ENCODE measurements around the gene CD99. TPM values are rescaled to one million over a fixed set of nuclear protein-coding genes. Genes with fewer than 3 reads are reported as not detected.

The CD99 gene, protein sequence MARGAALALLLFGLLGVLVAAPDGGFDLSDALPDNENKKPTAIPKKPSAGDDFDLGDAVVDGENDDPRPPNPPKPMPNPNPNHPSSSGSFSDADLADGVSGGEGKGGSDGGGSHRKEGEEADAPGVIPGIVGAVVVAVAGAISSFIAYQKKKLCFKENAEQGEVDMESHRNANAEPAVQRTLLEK
- 100 to 1,000 TPM in 11 of 12 donors, not detected in 1; 151 to 487 (median 265) TPM for polyA plus RNA-seq (ENCODE audit: insufficient read length in 12 of 12)
- long read RNA-seq, donor 1, transcript CD99-212 (10 exons, 1,089 nt) = minor isoform, 5 of 78 reads
- long read RNA-seq, donor 1, transcript CD99-205 (10 exons, 1,291 nt) = major isoform, 54 of 78 reads
- long read RNA-seq, donor 1, transcript CD99-215 (3 exons, 583 nt) = minor isoform, 8 of 78 reads
- long read RNA-seq, donor 1, partial matches to known transcripts = 7 of 78 reads
- long read RNA-seq, donor 1, other reads (novel, unspliced or antisense) = 0 of 78 reads
- long read RNA-seq, donor 2, transcript CD99-205 (10 exons, 1,291 nt) = major isoform, 83 of 185 reads
- long read RNA-seq, donor 2, partial matches to known transcripts = 92 of 185 reads
- long read RNA-seq, donor 2, other reads (novel, unspliced or antisense) = 0 of 185 reads
- long read RNA-seq, donor 3, transcript CD99-205 (10 exons, 1,291 nt) = major isoform, 25 of 86 reads
- long read RNA-seq, donor 3, partial matches to known transcripts = 54 of 86 reads
- long read RNA-seq, donor 3, other reads (novel, unspliced or antisense) = 0 of 86 reads
- long read RNA-seq, donor 4, transcript CD99-205 (10 exons, 1,291 nt) = major isoform, 35 of 129 reads
- long read RNA-seq, donor 4, transcript CD99-212 (10 exons, 1,089 nt) = minor isoform, 6 of 129 reads
- long read RNA-seq, donor 4, partial matches to known transcripts = 79 of 129 reads
- long read RNA-seq, donor 4, other reads (novel, unspliced or antisense) = 0 of 129 reads
- long read RNA-seq, donor 5, transcript CD99-205 (10 exons, 1,291 nt) = major isoform, 96 of 138 reads
- long read RNA-seq, donor 5, transcript CD99-212 (10 exons, 1,089 nt) = minor isoform, 12 of 138 reads
- long read RNA-seq, donor 5, partial matches to known transcripts = 17 of 138 reads
- long read RNA-seq, donor 5, other reads (novel, unspliced or antisense) = 0 of 138 reads
- long read RNA-seq, donor 6, transcript CD99-205 (10 exons, 1,291 nt) = major isoform, 73 of 90 reads
- long read RNA-seq, donor 6, transcript CD99-212 (10 exons, 1,089 nt) = minor isoform, 10 of 90 reads
- long read RNA-seq, donor 6, partial matches to known transcripts = 5 of 90 reads
- long read RNA-seq, donor 6, other reads (novel, unspliced or antisense) = 0 of 90 reads
- long read RNA-seq, donor 7, transcript CD99-205 (10 exons, 1,291 nt) = major isoform, 68 of 159 reads
- long read RNA-seq, donor 7, transcript CD99-215 (3 exons, 583 nt) = minor isoform, 5 of 159 reads
- long read RNA-seq, donor 7, transcript CD99-212 (10 exons, 1,089 nt) = minor isoform, 5 of 159 reads
- long read RNA-seq, donor 7, transcript CD99-204 (9 exons, 892 nt) = minor isoform, 5 of 159 reads
- long read RNA-seq, donor 7, partial matches to known transcripts = 75 of 159 reads
- long read RNA-seq, donor 7, other reads (novel, unspliced or antisense) = 0 of 159 reads
- long read RNA-seq, donor 8, transcript CD99-205 (10 exons, 1,291 nt) = major isoform, 108 of 155 reads
- long read RNA-seq, donor 8, transcript CD99-212 (10 exons, 1,089 nt) = minor isoform, 14 of 155 reads
- long read RNA-seq, donor 8, partial matches to known transcripts = 25 of 155 reads
- long read RNA-seq, donor 8, other reads (novel, unspliced or antisense) = 0 of 155 reads
- long read RNA-seq, donor 9, transcript CD99-212 (10 exons, 1,089 nt) = minor isoform, 9 of 140 reads
- long read RNA-seq, donor 9, transcript CD99-205 (10 exons, 1,291 nt) = major isoform, 103 of 140 reads
- long read RNA-seq, donor 9, partial matches to known transcripts = 17 of 140 reads
- long read RNA-seq, donor 9, other reads (novel, unspliced or antisense) = 0 of 140 reads
- long read RNA-seq, donor 10, transcript CD99-205 (10 exons, 1,291 nt) = major isoform, 57 of 86 reads
- long read RNA-seq, donor 10, transcript CD99-204 (9 exons, 892 nt) = minor isoform, 5 of 86 reads
- long read RNA-seq, donor 10, transcript CD99-212 (10 exons, 1,089 nt) = minor isoform, 7 of 86 reads
- long read RNA-seq, donor 10, partial matches to known transcripts = 10 of 86 reads
- long read RNA-seq, donor 10, other reads (novel, unspliced or antisense) = 0 of 86 reads
- long read RNA-seq, donor 11, transcript CD99-205 (10 exons, 1,291 nt) = major isoform, 88 of 146 reads
- long read RNA-seq, donor 11, transcript CD99-204 (9 exons, 892 nt) = minor isoform, 8 of 146 reads
- long read RNA-seq, donor 11, transcript CD99-212 (10 exons, 1,089 nt) = minor isoform, 14 of 146 reads
- long read RNA-seq, donor 11, partial matches to known transcripts = 26 of 146 reads
- long read RNA-seq, donor 11, other reads (novel, unspliced or antisense) = 0 of 146 reads

DNA sequence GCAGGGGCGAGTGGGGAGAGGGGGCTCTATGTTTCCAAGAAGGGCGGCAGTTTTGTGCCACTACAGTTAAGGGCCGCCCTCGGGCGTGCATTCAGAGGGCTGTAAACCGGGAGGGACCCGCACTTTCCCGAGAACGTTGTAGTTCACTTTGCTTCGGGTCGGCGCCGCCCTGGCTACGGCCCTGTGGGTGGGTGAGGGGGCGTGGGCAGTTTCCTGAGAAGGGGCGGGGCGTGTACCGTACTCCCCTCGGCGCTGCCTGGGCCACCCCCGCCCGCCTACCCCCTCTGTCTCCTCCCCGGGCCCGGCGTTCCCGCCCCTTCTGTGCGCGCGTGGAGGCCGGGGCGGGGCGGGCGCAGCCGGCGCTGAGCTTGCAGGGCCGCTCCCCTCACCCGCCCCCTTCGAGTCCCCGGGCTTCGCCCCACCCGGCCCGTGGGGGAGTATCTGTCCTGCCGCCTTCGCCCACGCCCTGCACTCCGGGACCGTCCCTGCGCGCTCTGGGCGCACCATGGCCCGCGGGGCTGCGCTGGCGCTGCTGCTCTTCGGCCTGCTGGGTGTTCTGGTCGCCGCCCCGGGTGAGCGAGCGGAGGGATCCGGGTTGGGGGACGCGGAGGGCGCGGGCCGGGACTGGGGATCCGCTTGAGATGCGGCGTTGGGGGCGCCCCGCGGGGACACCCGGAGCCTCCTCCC lies at the start of gene CD99:
Gene CD99 (plus strand): TSS at position 440 of the 687 bp plus-strand sequence. CDS start 66 bp downstream, at position 506.
- DNase-seq = peak; percentile 76

DNA sequence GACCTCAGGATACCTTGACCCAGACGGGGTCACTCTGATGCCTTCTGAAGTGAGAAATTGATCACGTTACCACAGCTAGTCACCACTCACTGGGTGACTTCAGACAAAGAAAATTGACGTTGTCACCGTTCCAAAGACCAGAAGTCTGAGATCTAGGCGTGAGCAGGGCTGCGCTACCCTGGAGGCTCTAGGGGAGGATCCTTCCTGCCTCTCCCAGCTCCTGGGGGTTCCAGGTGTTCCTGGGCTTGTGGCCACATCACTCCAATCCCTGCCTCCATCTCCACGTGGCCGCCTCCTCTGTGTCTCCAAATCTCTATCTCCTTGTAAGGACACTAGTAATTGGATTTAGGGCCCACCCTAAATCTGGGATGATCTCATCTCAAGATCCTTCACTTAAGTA lies 48.9 kb upstream of the CD99 start:
- DNase-seq = no peak

DNA sequence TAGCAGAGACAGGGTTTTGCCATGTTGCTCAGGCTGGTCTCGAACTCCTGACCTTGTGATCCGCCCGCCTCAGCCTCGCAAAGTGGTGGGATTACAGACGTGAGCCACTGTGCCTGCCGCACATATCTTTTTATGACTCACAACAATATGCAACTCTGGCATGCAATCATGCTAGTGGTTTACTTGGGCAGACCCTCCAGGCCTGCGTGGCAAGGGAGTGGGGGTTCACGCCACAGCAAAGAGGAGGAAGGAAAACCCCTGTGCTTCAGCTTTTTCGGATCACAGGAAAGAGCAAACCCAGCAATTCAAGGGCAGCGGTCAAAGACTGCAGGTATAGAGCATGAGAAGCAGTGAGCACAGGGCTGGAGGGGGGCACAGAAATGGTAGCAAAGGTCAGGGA lies 48.3 kb upstream of the CD99 start:
- no peak for DNase-seq

DNA sequence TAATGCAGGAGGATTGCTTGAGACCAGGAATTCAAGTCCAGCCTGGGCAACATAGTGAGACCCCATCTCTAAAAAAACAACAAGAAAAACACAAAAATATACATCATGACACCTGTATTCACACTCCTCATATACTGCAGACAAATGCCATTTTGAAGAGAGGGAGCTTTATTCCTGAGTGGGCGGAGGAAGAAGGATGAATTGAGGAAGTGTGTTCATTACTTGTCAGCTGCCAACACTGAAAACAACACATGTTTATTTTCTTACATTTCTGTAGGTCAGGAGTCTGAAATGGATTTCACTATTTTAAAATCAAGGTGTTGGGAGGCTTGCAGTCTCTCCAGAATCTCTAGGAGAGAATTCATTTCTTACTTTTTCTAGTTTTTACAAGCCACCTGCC lies 47.2 kb upstream of the CD99 start:
- DNase-seq = no peak

DNA sequence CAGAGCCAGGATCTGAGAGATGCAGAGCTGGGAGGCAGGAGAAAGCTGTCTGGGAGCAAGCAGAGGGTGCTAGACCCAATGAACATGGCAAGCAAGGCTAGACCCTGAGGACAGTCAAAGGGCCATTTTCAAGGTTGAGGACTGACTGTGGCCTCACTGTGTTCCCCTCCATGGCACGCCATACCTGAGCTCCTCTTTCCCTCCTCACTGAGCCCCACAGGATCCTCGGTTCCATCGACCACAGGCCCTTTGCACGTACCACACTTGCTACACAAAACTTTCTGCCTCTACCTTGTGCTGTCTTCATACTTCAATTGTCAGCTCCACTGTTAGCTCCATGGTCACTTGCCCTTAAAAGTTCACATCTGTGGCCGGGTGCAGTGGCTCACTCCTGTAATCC lies 45.5 kb upstream of the CD99 start:
- DNase-seq = no peak

DNA sequence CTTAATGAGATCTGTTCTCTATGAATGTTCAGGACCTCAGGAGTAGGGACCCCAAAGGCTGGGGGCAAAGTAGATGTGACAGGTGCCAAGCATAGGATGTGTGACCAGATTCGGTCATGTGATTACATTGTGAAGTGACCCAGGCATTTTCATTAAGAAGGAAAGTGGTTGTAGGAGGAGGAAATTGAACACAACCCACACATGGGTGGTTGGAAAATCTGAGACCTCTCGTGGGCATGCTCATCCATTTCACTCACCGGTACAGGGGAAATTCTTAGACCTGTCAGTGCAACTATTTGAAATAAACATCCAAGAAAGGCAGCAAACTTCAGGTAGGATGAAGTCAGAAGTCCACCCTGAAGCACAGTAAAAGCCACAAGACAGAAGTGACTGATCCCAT lies 43.5 kb upstream of the CD99 start:
- DNase-seq = no peak

DNA sequence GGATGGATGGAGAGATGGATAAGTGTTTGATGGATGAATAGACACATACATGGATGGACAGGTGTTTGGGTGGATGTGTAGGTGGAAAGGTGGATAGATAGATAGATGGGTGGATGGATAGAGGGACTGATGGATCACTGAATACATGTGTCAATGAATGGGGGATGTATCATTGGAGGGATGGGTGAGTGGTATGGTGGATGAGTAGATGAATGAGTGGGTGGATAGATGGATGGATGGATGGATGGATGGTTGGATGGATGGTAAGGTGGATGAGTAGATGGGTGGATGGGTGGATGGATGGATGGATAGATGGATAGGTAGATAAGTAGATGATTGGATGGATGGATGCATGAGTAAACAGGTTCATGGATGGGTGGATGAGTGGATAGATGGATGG lies 41.1 kb upstream of the CD99 start:
- DNase-seq = no peak

DNA sequence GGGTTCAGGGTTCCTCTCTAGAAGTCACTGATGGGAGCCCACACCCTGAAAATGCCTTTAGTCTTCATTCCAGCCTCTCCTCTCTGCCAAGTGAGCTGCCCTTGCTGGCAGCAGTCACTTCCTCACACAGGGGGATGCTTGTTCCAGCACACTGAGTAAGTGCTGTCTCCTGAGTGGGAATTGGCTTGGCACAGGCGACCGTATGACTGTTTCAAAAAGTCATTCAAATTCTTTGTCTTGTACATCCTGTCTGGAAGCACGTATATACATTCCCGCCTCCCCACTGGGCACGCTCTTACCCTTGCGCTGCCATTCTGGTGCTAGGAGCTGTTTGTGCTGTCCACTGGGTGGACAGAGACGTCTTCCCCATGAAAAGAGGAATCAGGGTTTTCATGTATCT lies 40.2 kb upstream of the CD99 start:
- no peak for DNase-seq

DNA sequence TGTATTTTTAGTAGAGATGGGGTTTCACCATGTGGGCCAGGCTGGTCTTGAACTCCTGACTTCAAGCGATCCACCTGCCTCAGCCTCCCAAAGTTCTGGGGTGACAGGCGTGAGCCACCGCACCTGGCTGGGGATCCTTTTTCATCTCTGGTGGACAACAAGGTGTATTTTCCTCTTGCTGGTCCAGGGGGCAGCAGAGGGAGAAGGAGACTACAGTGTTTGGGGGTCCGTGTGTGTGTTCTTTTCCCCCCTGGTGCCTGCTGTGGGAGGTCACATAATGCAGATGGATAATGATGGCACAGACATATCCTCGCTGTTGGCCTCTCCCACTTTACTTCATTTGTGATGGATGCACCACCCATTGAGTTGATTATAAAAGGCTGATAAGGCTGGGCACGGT lies 39.0 kb upstream of the CD99 start:
- no peak for DNase-seq

DNA sequence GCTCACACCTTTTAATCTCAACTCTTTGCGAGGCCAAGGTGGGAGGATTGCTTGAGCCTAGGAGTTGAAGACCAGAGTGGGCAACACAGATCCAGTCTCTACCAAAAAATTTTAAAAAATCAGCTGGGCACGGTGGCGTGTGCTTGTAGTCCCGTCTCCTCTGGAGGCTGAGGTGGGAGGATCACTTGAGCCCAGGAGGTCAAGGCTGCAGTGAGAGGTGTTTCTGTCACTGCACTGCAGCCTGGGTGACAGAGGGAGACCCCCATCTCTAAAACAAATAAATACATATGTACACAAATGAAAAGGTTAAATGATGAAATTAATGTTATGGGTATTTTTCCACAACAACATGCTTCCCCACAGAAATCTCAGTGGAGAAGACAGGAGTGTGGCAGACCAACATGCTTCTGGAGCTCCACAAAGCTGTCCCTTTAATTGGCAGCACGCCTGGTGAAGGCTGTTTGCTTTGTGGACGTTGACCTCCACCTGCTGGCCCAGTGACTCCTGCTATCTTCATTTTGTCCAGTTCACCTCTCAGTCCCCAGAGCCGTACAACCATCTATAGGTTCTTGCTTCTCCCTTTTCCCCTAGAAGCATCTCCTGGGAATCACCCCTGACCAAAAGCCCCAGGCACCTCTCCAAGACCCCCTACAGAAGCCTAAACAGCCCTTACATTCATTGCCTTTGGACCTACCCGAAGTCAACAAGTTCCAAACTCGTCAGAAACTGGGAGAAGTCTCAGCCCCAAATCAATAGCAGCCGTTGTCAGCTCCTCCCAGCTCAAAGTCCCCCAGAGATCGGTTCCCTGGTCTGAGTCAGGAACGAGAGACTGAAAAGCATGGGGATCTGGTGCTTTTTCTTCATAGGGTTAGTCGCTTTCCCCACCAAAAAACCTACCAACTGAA lies 36.4 kb upstream of the CD99 start:
- no peak for DNase-seq

DNA sequence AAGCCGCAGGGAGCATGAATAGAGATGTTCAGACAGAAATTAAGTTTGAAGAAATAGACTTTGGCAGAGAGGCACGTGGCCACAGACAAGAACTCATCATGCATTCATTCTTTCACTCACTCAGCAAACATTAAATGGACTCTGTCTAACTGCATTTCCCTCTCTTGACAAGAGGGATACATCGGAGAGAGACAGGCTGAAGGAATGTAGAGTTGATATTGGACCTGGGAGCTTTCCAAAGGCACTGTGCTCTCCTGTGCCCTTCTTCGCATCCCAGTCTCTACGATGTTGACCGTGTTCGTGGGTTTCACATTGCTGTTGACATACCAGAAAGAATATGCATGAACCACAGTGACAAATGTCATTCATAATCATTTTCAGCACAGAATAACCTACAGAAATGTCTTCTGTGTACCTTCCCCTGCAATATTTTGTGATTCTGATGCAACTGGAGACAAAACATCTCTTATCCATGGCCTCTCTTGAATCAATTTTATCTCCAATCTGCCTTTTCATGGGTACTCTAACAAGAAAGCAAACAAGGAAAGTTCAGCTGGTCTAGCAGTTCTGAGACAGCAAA lies 34.7 kb upstream of the CD99 start:
- no peak for DNase-seq

DNA sequence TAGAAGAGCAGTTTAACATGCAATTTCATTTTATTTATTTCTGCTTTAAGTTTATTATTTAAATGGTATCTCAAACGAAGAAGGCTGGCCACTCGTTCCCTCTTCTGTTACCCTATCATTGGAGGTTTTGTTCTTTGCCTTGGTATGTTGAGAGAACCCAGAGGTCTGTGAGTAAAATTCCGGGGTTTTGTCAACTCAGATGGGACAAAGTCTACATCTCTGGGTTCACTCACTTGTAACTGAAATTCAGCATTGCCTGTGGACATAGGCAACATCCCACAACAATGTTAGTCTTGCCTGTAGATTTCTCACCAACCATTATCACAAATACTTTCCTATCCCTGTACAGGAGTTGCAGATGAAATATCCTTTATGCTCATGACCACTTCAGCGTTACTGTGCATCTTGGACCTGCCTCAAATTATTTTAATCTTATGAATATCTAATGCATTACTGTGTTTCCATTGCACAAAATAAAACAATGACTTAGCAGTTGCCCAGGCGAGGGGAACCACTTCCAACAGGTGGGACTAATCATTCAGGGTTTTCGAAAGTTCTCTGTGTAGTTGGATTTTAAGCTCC lies 33.5 kb upstream of the CD99 start:
- DNase-seq = no peak

DNA sequence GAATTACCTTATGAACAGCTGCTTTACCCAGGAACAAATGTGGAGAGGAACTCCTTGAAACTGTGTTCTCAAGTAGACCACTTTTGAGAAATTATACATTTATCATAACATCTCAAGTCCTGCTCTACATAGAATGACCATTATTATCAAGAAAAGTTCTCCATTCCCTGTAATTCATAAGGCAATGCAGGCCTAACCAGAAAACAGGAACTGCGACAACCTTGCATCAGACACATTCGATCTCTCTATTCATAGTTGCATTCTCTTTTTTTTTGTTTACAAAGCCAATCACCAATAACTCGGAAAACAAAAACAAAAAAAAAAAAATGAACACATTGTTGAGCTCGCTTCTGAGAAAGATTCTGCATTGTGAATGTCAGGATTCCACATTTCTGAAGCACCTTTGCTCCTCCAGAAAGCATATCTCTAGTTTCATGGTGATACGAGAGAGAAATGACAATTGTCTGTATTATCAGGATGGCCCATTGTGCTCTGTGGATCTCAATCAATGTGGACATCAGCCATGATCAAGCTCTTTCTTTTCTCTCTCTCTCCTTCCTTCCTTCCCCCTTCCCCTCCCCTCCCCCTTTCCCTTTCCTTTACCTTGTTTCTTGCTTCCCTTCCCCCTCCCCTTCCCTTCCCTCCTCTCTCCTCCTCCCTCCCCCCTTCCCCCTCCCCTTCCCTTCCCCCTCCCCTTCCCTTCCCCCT lies 32.4 kb upstream of the CD99 start:
- no peak for DNase-seq

DNA sequence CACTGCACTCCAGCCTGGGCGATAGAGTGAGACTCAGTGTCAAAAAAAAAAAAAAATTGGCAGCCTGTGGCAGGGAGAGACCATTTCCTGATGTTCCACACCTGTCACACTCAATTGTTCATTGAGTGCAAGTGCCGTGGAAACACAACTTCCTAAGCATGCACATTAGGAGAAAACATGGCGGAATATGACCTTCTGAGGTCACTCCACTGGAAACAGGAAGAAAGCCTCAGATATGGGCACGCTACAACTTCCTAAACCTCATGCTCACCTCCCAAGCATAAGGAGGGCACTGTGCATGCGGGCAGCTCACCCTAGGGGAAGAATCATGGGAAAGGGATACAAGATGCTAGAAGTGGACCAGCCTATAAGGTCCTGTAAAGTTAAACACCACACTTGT lies 28.5 kb upstream of the CD99 start:
- no peak for DNase-seq

DNA sequence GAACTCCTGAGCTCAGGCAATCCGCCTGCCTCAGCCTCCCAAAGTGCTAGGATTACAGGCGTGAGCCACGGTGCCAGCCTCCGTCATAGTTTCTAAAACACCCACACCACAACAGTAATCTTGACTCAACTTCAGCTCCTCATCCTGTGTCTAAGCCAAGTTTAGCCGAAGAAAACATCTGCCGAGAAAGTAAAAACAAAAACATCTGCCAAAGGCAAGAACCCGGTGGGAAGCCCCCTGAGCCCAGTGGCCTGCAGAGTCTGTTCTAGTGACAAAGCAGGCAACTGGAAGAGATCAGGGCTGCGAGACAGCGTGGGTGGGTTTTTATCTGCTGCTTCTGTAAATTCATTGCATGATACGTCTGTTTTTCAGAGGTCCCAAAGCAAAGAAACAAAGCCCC lies 26.6 kb upstream of the CD99 start:
- DNase-seq = peak; percentile 36
